DMS53 (cell line): ENCODE results near the gene CMTM8.

ENCODE experiments used
- DNase-seq: peaks from one replicate; lab custom pipeline; 2025; lab: John Stamatoyannopoulos, UW

Gene CMTM8

DNA sequence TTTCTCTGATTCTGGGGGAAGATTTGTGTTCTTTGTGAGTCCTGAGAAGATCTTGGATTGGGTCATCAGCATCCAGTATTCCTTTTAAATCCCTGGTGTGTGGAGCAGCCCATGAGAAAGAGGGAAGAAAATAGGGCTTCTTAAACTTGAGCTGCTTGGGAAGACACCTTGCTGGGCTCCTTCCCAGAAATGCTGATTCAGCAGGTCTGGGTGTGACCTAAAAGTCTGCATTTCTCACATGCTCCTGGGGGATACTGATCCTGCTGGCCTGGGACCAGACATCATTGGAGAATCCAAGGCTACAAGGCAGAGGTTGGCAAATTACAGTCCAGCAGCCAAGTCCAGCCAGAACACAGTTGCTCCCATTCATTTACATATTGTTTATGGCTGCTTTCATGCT is 99.0 kb downstream of the CMTM8 start:
- DNase-seq, result no peak

DNA sequence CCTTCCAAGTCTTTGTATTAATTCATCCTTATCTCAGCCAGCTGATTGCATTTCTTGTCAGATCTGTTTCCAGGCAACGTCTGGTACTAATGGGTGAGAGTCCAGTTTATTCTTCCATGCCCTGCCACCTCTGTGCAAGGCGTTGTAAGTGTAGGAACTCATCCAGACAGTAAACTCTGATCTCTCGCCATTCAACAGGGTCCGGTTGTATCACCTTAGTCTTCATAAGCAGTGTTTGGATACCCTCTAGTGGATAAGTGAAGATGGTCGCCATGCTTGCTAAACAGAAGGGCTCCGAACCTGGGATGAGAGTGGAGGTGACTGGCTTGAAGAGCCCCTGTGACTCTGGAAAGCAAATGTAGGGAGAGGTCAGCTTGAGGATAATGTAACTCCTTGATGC is 101.6 kb downstream of the CMTM8 start:
- peak; percentile 33 for DNase-seq

DNA sequence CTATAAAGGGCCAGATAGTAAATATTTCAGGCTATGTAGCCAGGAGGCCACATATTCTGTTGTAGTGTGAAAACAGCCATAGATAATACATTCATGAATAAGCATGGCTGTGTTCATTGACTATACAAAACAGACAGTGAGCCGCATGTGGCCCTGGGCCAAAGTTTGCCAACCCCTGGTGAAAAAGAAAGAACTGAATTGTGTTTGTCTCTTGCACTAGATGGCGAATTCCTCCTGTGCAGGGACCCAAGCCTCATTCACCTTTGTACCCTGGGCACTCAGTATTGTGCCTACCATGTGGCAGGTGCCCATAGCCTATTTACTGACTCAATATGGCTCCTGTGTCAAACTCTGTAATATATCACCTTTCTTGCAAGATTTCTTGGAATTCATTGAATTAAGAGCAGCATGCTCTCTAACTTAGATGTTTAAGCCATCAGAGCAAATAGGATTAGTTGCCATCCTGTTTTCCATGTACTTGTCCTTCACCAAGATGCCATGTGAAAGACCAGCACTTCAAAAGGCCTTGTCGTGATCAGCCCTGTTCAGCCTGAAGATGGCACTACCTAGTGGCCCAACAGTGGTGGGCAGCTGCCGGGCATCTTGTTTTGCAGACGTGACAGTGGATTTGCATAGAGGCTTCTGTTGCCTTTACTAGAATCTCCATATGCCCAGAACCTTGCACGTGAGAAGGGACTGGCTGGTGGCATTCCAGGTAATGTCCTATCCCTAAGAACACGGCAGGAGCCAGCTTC is 102.3 kb downstream of the CMTM8 start:
- peak; percentile 7 for DNase-seq

DNA sequence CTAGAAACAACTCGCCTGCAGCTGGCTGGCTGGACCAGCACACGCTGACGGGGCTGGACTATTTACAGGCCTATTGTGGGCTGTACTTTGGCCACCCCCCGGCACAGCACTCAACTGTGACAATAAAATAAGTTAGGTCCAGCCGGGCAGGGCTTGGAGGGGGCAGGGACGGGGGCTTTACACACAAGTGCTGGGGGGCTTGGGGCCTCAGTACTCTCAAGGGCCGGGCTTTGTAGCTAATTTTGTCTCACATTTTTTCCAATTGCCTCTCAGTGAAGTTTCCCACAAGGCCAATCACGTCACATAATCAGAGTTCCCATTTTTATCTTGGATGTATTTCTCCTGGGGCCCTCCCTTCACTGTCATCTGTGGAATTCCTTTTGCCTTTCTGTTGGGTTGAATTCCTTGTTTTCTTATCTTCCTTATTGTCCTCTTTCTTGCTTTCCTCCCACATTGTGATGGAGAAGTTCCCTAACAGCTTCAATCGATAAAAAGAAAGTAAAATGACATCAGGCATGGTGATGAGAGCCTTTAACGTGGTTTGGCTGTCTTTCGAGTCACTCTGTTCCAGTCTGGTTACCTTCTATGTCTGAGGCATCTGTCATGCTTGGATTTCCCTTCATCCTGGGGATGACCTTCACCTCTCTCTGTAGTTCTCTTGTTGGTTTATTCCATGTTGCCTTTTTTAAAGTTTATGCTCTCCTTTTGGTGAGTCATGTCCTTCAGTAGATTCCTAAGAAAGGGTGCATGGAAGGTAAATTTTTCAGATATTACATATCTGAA is 109.1 kb downstream of the CMTM8 start:
- DNase-seq, result peak; percentile 0

DNA sequence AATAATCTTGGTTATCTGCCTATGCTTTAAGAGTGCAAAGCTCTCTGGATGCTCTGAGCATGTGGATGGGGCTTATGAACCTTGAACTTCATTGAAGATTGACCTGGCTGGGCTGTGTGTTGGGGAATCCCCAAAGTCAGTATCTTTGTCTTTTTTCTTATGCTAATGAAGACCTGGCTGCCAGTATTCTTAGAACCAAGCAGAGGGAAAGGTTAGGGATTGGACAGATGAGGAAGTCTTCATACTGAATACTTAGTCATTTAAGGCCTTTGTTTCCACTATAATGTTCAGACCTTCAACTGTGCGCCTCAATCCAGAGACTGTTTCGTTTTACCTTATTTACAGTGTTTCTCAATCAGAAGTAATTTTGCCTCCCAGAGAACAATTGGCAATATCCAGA is 110.7 kb downstream of the CMTM8 start:
- DNase-seq, result no peak

DNA sequence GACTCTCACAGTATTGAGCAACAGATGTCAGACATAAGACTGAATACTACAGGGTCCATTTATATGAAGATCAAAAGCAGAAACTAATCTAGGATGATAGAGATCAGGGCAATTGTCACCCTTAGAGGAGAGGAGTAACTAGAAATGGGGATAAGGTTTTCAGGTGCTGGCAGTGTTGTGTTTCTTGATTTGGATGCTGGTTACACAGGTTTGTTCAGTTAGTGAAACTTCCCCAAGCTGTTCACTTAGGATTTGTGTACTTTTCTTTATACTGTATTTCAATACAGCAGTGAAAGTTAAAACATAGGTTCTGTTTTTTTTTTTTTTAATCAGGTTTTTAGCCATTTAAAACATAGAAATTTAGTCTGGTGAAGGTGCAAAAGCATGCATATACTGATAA is 114.1 kb downstream of the CMTM8 start:
- no peak for DNase-seq

DNA sequence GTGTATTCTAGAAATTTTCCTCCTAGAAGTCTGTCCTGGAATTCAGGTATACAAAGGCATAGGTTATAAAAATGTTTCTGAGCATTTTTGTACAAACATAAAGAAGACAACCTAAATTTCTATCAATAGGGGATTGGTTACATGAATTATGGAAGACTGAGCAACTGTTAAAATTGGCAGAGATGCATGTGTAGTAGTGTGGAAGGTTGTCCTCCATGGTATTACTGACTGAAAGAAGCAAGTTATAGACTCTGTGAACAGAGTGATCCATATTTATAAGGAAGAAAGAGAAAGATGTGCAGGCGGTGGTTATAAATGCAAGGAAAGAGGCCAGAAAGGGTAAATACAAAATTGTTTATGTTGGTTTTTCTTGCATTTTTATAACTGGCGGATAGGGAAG is 114.9 kb downstream of the CMTM8 start:
- DNase-seq, result no peak

DNA sequence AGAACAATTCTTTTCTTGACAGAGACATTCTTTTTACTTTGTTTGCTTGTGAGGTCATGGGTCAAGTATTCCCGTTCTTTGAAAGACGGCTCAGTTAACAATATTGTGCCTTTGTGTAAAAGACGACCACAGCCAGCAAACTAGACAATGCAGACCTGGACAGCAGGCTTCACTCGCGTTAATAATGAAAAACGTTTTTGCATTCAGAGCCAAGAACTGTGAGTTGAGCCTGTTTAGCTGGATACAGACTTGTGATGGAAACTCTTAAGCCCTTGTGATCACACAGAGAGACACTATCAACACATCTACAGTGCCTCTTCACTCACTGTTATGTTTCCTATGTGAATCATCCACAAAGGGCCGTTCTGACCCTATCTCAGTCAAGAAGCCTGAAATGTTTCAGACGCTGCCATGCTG is 115.9 kb downstream of the CMTM8 start:
- DNase-seq, result peak; percentile 16

DNA sequence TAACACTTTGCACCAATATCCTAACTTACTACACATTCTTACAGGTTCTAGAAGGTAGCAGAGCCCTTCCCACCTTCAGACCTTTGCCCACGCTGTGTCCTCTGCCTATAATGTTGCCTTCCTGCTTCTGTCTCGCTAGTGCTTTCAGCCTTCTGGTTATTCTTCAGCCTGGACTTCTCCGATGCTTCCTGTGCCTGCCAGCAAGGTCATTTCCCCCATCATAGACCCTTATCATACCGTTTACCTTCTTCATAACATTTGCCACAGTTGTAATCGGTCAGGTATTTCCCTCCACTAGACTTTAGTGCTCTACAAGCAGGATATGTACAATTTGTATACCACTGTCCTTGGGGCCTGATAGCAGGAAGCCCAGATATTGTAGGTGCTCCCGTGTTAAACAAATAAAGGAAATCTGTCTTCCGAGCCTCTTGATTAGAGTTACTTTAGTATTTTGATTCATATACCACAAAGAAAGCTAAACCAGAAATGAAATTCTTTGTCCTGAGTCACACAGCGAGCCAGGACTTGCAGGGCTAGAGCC is 117.3 kb downstream of the CMTM8 start:
- DNase-seq, result no peak

DNA sequence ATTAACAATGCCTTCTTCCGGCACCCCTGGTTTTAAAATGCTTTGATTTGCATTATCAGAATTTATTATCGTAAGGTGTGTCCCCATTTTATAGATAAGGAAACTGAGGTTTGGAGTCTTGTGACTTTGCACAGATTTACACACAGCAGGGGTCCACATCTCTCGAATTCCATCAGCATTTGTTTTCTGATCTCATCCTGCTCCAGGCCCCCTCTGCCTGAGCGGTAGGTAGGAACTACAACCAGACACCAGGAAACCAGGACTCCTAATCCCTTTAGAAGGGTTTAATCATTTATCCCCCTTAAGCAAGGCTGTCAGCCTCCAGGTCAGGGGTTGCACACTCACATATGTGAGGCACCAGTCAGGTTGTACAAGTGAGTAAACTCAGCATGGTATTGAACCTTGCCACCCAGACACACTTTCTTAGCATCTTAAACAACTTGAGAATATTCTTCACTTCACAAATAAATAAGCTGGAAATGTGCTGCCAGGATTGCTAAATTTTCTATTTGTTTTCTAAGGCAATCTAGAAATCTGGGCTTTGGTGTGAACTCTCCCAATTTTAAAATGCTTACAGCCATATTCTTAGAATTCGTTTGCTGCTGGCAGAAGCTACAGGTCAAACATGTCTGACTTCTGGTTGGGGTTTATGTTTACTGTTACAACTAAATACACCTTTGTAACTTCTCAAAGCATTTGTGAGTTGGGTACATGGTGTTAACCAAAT is 121.4 kb downstream of the CMTM8 start:
- no peak for DNase-seq

DNA sequence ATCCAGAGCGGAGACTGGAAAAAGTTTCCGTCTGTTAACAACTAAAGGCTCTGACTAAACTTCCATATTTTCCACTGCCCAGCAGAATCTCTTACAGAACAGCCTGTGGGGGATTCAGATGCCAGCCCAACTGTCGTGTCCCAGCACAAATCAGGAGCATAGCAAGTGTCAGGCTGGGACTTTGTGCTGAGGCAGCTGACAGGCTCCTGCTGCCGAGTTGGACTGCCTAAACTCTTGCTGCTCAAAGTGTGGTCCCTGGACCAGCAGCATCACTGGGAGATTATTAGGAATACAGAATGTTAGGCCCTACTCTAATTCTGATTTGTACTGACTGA is 122.0 kb downstream of the CMTM8 start:
- no peak for DNase-seq

DNA sequence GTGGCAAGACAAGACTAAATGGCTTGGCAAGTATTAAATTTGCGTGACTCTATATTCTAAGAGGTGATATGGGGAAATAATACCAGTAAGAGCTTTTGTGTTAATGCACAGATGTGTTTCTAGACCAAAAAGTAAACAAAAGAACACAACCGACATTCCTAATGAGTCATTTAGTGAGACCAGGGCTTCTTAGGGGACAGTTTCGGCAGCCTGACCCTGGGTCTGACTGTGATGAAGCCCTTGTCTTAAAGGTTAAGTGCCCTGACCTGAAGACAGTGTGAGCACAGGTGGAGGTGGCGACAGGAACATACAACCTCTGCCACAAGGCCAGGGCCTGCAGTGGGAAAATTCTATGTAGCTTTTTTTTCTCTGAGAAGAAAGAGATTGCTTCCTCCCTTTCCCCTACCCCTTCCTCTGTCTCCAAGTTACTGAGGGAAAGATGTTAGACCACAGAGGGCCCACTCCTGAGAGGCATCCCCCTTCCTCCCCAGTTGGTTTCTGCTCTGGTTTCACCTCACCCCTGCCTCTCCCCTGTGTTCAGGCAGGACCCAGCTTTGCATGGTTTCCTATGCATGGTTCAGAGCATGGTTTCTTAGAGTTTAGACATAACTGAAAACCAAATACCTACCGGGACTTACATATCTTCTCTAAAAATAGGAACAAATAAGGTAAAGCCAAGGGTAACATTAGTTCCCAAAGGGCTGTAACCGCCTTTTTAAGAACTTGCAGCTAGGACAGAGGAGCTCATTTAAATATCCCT is 128.3 kb downstream of the CMTM8 start:
- peak; percentile 1 for DNase-seq

DNA sequence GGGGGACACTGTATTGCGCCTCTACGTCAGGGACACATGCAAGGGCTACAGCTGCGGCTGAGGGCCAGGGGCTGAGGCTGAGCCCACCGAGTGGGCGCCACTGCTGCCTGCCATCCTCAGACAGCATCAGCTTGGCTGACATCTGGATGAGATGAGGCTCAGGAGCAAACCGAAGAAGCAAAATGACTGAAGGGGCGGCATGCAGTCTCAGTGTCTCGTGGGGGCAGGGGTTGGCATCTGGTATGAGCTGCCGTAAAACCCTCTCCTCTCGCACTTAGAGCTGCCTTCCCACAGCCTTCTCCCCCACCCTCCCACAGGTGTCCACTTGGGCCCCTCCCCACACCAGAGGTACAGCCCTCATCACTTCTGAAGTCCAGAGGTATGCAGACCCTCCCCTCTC is 129.0 kb downstream of the CMTM8 start:
- DNase-seq, result no peak

DNA sequence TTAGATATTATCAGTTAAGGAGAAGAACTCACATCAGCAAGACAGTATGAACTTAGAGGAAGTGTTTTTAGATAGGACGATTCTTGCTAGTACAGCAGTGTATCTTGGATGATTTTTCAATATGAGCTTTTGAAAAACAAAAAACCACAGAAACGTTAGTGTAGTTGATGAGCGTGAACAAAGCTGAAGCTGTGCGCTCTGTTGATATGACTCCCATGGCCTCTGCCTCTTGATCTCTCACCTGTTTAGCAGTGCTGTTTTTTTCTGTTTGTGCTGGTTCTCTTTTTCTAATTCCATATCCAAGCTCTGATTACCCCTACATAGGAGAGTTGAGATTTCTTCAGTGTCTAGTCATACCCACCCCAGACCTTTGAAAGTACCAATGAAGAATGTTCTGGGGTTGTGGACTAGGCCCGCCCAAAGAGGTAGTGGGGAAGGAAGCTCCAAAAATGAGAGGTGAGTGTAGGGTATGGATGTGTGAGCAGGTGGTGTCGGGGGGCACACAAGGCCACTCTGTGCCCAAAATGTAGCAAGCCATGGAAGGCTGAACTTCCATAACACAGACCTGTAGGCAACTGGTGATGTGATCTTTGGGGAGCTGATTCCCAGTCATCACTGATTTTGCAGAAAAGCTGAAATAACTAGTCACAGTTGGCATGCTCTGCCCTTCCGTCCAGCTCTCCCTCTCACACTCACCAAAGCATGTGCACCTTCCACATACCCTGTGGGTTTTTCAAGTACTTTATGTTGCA is 133.2 kb downstream of the CMTM8 start:
- DNase-seq, result no peak

DNA sequence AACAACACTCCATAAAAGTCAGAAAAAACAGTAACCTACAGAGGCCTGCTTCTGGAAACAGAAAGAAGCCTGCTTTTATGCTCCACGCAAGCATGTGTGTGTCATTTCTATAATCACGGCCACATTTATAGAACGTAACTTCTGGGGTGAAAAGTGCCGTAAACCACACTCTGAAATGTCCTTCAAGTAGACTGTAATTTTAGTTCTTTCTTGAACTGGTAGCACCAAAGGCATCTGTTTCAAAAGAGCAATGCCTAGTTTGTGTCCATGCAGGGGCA is 133.7 kb downstream of the CMTM8 start:
- no peak for DNase-seq

DNA sequence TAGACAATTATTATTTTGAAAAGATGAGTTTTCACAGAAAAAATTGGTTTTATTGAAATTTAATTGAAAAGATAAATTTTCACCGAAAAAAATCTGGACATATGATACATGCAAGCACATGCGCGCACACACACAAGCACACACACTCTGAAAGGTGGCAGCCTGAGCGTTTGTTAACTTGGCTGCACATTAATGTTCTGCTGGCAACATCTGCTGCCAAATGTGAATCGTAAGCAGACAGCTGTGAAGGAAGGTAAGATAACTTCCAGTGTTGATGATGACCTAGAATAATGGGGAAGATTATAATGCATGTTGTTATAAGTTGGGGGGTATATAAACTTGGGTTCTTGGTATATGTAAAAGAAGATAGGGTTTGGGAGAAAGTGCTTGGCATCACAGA is 134.8 kb downstream of the CMTM8 start:
- DNase-seq, result no peak

DNA sequence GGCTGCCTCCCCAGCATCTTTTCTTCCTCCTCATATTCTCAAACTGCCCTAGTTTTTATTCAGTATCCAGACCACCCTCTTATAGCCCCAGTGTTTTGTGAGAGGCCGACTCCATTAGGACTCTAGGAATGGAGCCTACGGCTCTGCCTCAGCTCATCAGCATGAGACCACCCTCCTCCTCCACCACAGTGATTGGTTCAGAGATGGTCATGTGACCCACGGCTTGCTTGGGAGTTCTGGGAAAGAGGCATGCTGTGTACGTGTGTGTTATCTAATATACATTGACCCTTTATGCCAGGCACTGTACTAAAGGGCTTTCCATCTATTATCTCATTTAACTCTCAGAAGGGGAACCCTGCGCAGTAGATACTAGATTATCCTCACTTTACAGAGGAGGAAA is 135.4 kb downstream of the CMTM8 start:
- no peak for DNase-seq

DNA sequence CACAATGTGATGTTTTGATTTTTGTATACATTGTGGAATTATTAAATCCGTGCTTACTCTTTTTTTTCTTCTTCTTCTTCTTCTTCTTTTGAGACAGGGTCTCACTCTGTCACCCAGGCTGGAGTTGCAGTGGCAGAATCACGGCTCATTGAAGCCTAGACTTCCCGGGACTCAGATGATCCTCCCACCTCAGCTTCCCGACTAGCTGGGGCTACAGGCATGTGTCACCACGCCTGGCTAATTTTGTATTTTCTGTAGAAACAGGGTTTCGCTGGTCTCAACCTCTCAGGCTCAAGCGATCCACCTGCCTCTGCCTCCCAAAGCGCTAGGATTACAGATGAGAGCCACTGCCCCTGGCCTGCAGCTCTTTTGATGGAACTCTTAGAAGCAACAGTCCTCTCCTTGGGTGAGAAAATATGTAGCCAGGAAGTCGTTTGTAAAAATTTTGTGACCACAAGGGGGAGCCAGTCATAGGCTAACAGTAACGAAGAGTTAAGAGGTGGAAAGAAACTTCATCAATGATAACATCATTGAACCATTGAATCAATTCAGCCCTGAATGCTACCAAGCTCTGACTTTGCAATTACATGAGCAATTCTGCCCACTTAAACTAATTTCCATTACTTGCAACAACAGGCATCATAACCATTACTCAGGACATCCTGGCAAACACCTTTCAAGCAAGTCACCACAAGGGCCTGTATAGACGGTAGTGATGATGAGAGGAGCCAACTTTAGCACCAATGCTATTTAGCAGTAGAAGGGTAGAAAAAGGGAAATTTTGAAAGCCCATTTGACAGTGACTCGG is 136.5 kb downstream of the CMTM8 start:
- peak; percentile 58 for DNase-seq

DNA sequence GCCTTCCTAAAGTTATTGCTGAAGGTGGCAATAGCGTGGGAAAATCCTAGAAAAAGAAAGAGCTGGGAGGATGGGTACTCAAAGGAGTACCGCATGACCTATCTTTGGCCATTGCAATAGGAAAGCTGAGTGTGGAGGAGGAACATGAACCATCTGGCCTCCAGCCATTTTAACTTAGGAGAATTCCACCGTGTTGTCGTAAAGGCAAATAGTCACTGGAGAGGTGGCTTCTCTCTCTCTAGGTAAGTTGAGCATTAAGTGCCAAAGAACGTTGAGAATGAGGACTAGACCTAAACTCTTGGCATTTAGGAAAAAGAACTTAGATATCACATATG is 137.1 kb downstream of the CMTM8 start:
- no peak for DNase-seq

DNA sequence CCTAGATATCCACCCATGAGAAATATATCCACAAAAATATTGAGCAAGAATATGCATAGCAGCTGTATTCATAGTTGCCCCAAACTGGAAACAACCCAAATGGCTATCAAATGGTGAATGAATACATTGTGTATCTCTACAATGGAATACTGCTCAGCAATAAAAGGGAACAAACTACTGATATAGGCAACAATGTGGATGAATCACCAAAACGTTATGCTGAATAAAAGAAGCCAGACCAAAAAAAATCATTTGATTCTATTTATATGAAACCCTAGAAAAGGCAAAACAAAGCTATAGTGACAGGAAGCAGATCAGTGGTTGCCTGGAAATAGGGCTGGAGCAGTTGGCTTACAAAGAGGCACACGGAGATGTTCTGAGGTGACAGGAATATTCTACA is 137.6 kb downstream of the CMTM8 start:
- no peak for DNase-seq
